Measurements from ENCODE around the gene ZNF423.

DNA sequence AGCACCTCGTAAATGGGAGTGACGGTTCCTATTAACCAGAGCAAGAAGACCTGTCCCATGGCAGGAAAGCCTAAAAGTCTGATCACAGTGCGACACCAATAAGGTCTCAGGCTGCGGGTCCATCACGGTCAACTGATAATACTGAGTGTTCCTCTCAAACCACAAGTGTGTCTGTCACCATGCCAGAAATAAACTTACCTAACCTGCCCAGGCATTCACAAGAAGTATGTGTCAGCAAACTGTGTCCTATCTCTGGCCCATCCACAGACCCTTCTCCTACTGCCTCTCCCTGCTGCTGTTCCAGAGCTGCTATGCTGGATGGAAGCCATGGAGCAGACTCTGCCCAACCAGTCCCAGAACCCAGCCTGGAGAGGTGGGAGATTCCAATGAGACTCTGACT lies 73.5 kb downstream of the ZNF423 start:
- TF ChIP-seq, protein P1, sequence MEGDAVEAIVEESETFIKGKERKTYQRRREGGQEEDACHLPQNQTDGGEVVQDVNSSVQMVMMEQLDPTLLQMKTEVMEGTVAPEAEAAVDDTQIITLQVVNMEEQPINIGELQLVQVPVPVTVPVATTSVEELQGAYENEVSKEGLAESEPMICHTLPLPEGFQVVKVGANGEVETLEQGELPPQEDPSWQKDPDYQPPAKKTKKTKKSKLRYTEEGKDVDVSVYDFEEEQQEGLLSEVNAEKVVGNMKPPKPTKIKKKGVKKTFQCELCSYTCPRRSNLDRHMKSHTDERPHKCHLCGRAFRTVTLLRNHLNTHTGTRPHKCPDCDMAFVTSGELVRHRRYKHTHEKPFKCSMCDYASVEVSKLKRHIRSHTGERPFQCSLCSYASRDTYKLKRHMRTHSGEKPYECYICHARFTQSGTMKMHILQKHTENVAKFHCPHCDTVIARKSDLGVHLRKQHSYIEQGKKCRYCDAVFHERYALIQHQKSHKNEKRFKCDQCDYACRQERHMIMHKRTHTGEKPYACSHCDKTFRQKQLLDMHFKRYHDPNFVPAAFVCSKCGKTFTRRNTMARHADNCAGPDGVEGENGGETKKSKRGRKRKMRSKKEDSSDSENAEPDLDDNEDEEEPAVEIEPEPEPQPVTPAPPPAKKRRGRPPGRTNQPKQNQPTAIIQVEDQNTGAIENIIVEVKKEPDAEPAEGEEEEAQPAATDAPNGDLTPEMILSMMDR (IDR thresholded peaks at IDR 0.05), result no peak
- no peak for TF ChIP-seq POLR2A (IDR thresholded peaks at IDR 0.05)
